IPS-11a (cell line): ENCODE data around the gene ANKRD34A.
A peak's percentile ranks its signal among the peaks of the same experiment; 100 is the strongest.

Experiments used
- H3K4me3 ChIP-seq: one replicate; pipeline ENCODE4 v1.5.1; 2013; ENCODE audit warnings: low read depth, low read length, control low read depth

The ANKRD34A gene

DNA sequence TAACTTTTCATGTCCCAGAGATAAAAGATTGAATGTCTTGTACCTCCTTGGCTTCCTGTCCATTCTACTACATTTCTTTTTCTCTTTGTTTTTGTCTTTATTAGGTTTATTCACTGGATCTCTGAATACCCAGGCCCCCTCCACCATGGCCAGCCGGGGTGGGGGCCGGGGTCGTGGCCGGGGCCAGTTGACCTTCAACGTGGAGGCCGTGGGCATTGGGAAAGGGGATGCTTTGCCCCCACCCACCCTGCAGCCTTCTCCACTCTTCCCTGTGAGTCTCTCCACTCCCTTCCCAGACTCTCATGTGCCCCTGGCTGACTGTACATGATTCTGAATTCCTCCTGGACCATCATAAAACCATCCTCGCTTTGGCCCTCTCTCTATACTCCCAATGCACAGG is 10.3 kb upstream of the ANKRD34A start:
- H3K4me3 ChIP-seq, result no peak overlapping the region

DNA sequence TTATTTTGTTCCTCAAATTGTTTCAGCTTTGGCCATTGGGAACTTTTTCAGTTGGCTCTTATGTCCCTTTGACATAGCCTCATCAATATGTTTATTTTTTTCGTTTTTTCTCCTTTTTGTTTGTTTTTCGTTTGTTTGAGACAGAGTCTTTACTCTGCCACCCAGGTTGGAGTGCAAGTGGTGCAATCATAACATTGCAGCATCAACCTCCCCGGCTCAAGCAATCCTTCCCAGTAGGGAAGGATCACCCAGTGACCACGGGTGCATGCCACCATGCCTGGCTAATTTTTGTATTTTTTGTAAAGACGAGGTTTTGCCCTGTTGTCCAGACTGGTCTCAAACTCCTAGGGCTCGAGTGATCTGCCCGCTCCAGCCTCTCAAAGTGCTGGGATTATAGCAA is 8.2 kb upstream of the ANKRD34A start:
- H3K4me3 ChIP-seq, result no peak overlapping the region

DNA sequence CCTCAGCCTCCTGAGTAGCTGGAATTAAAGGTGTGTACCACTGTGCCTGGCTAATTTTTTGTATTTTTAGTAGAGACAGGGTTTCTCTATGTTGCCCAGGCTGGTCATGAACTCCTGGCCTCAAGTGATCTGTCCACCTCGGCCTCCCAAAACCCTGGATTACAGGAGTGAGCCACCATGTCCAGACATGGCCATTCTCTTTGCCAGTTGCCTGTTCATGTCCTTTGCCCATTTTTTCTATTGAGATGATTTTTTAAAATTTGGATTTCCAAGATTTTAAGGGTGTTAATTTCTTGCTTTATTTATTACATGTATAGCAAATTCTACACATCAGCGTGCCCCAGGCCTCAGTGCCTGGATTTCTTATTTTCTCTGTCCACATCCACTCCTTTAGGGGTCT is 2.9 kb upstream of the ANKRD34A start:
- no peak overlapping the region for H3K4me3 ChIP-seq

DNA sequence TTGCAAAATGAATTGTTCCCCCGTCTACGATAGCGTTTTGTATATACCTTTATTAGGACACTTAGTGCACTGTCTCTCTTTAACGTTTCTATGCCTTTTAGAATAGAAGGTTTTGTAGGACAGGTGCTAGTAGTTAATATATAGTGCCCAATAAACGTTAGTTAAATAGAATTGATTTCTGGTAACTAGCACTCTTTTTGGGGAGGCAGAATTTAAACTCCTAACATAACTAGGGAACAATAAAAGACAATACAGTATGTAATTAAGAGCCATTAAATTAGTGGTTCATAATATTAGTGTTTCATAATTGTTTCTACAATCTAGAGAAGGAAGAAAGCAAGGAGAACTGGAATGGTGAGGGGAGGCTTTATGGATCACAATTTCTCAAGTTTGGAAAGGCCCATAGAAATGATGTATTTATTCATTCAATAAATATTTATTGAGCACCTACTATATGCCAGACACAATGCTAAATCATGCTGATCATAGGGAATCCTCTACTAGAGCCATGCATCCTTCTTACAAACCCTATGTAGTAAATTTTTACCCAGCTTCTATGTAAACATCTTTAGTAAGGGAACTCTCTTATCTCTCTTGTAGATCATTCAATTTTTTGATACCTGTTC is 857 bp upstream of the ANKRD34A start:
- H3K4me3 ChIP-seq, result peak overlapping the region; percentile 44

DNA sequence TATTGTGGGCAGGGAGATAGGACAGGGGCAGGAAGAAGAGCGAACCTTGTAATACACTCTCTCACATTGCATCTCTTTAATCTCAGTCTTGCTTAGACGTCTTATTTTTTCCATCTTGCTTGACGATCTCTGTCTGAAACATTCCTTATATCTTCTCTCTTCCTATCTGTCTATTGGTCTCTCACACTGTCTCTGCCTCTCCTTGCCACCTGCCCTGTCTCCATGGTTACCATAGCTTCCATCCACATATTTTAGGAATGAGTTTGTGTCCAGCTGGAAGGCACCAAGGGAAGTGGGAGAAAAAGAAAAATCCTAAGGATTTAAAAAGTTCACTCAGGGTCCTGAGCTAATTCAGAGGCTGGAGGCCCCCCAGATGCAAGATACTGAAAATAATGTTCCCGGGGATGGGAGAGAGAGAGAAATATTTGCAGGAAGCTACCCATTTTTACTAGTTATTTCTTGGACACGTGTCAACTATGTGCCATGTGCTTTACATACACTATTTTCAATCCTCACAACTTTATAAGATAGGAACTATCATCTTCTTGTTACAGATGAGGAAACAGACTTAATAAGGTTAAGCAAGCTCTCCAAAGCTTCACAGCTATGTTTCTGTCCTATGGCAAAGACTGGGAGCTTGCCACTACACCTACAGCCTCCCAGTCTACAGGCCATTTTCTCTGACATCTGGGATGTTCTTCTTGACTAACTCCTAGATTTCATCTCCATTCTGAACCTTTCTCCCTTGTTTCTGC is 933 bp downstream of the ANKRD34A start:
- H3K4me3 ChIP-seq, result no peak overlapping the region

DNA sequence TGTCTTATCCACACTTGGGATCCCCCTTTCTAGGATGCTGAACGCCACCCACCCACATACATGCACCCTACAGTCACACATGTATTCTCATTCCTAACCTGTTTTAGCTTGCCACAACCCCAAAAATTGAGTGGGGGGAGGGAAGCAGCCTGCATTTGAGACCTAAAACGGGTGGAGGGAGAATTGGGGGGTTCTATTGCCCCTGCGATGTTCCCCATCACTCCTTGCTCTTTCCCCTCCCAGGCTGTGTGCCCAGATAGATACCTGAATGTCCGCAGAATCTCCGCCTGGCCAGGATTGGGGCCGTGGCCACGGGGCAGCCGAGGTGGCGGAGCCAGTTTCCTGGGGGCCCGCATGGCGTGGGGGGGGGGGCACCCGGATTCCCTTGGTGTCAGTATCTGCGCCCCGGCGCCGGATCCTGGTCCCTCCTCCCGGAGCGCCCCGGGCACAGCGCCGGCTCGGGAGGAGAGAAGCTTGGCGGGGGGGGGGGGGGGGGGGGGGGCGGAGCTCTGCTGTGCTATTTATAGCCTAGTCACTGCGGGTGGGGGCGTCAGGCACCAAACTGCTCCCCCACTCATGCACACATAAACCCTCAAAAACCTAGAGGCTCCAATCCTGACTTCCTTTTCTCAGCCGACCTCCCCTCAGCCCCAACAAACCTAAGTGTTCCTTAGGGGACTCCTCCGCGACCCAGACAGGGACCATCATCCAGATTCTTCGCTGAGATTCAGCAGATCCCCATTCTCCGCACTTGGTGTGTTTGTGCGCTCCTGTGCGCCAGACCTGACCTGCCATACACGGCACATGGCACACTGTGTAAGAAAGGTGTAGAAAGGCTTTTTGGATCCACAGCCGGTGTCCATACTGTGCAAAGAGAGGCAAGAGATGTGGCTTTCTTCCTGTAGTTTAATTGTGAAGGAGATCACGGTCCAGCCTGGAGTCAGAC is 1.9 kb downstream of the ANKRD34A start:
- peak overlapping the region; percentile 74 for H3K4me3 ChIP-seq

DNA sequence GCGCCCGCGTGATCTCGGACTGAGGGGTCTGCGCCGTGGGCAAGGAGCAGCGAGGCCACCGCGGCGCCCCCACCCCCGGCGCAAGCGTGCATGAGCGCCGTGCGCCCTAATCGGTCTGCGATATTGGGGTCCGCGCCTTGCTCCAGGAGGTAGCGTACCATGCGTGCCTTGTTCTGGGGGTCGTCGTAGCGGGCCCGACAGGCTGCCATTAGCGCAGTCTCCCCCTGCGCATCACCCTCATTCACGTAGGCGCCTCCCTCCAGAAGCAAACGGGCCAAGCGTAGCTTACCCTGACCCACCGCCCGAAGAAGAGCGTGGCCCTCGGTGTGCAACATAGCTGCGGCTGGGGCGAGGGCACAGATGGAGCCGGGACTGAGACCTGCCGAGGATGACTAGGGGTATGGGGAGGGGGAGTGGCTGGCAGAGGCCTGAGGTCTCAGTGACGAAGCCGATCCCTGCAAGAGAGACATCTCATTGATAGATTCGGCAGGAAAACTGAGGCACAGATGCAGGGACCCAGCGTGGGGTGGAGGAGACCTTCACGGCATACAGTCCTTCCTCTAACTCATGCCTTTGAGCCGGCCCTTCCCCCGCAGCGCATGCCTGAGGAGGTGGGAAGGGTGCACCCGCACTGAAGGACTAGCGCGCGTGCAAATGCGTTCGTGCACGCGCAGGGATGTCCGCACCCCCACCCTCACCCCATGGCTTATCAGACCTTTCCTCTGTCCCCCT is 2.8 kb downstream of the ANKRD34A start:
- H3K4me3 ChIP-seq, result peak overlapping the region; percentile 74

DNA sequence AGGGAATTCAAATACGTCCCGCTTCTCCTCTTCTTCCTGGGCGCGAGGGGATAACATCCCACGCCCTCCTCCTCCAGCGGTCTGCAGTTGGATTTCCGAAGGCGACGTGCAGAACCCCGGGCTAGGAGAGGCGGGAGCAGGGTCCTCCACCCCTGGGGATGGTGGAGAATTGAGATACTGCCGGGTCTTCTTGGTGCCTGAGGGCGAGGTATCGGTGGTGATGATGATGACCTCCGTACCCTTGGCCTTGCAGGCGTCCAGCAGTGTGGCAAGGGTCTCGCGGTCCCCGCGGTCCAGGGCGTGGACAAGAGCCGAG is 3.3 kb downstream of the ANKRD34A start:
- peak overlapping the region; percentile 74 for H3K4me3 ChIP-seq

DNA sequence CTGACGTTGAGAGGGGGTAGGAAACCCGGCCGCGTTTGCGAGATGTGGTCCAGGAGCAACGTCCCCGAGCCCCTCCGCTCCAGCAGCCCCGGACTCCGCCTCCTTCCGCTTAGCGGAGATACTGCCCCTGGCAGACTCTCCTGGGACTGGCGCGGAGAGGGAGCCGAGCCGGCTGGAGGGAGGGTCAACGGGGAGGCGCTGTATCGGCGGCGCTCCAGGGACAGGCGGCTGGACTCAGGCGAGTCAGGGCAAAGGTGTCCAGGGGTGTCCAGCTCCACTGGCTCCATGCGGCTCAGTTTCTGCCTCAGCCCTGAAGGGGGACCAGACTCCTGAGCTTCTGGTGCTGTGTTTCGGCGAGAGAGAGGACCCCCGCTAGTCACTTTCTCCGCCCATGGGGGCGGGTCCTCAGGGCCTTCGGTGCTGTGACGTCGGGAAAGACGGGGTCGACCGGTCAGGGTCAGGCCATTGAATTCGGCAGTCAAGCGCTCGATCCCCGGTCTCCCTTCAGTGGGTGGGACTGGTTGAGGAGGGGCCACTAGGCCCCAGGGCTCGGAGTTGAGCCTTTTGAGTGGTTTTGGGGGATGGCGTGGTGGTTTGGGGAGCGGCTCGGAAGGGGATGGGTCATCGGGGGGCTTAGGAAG is 3.8 kb downstream of the ANKRD34A start:
- peak overlapping the region; percentile 74 for H3K4me3 ChIP-seq

DNA sequence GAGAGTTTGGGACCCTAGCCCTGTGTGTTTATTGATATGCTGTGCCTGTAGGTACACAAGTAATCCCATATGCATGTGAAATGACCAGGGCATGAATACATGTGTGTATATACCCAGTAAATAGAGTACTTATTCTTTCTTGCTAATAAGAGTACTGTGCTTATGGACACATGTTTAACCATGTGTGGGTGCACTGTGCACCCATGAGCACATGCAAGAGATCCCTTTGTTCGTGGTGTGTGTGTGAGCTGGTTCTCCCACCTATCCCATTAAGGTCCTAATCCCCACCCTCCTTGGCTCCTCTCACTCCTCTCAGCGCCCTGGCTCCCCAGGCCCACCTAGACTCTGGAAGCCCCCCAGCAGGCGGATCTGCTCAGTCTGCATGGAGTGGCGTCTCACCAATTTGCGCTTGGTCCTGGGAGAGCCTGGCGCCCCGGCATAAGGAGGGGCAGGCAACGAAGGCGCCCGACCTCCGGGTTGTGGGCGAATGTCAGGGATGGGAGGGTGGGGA is 4.4 kb downstream of the ANKRD34A start:
- peak overlapping the region; percentile 74 for H3K4me3 ChIP-seq

DNA sequence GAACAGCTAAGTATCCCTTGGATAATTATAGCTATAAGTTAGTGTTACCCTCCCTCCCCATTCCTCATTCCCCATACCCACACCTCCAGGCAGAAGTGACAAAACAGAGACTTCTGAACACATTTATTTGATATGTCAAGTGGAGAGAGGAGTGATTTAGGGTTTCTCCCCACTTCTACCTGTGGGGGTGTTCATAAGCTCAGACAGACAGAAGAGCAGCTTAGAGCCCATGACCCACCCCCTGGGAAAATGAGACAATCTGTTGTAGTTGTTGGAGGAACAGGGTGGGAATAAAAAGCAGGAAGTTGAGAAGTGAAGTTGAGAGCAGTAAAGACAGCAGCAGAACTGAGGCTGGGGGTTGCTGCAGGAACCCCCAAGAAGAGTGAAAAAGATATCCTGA is 5.0 kb downstream of the ANKRD34A start:
- H3K4me3 ChIP-seq, result no peak overlapping the region

DNA sequence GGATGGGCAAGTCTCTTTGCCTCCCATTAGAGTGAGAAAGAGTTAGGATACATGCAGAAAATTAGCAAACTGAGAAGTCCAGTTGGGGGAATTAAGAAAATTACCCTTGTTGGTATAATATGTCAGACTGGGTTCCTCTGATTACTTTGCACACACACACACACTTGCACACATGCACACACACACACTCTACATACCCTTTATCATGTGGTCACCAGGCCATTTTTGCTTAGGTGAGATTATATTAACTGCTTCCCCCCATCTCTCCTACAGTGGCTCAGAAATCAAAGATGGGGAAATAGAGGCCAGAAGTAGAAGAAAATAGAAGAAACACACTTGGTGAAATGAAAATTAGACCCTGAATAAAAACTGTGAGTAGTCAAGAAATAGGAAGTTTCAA is 5.6 kb downstream of the ANKRD34A start:
- H3K4me3 ChIP-seq, result no peak overlapping the region

DNA sequence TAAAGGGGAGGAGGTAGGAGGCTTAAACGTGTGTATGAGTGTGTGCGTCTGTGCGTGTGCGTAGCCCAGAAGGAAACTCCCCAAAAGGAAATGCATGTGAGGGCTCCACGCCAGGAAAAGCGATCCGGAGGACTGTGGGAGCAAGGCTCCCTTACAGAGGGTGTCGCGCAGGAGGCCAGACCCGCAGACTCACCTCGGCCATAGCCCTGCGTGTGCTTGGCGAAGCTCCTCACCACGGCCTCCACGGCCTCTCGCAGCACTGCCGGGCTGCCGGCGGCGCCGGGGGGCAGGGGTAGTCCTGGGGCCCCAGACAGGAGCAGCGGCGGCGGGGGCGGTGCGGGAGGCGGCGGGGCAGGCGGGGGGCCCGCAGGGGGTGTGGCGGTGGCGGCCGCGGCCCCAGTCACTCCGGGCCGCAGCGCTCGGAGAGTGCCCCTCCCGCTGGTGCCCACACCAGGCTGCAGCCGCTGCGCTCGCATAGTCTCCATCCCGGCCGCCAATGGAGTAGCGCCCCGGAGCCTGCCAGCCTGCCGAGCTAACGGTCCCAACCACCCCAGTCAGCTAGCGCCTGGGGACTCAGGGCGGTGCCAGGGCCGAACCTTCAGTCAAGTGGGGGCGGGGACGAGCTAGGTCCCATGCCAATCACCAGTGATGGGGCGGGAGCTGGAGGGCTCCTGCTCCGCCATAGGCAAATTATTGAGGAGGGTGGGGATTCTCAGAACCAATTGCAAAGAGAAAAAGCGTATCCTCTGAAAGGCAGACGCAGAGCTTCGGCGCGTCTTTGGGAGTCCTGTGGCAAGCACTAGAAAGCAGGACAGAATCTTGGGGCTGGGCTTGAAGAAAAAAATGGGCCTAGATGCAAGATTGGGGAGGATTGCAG is 6.7 kb downstream of the ANKRD34A start, which contains the start of gene LIX1L:
Gene LIX1L, minus strand, starts transcription at position 575 of the 877 bp plus-strand sequence. Its CDS starts 90 bp downstream, at position 485.
- H3K4me3 ChIP-seq, result peak within 1 kb of the TSS; percentile 72

DNA sequence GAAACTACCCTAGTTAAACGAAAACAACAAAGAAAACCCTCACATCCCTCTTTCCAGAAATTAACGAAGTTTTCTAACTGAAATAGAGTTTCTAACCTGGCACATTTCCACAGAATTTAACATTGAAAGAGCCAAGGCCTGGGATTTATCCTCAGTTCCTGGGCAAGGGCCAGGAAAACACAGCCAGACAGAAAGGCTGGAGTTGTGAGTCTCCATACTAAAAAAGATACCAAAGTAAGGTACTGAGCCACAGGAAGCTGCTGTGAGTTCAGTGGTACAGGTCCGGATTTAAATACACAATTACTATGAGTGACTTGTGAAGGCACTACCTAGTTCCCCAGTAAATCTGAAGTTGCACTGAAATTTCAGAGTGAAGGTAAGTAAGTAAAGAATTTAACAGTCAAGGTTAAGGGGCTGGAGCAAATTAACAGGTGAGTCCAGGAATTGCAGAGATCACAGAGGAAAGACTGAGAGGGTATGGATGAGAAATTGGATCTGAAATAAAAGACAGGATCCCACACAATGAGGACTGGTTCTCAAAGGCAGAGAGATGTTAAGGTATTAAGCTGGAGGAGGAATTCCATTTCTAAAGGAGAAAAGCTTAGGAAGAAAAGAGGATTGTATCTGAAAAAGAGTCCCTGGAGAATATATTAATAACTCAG is 7.5 kb downstream of the ANKRD34A start:
- peak overlapping the region; percentile 72 for H3K4me3 ChIP-seq

DNA sequence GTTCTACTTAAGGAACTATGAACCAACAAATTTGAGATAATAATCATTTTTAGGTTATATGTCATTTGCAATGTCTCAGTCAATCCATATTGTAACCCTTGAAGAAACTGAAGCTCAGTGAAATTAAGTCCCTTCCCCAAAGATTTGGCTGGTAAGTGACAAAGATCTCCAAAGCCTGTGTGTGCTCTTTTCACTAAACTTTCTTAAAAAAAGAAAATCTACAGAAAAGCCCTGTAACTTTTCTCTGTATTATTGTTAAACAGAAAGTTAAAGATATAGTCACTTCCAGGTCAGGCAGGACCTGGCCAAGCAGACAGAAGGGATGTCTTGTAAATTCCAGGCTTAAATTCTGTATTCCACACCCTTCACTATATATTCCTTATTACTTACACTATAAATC is 8.0 kb downstream of the ANKRD34A start:
- H3K4me3 ChIP-seq, result no peak overlapping the region

DNA sequence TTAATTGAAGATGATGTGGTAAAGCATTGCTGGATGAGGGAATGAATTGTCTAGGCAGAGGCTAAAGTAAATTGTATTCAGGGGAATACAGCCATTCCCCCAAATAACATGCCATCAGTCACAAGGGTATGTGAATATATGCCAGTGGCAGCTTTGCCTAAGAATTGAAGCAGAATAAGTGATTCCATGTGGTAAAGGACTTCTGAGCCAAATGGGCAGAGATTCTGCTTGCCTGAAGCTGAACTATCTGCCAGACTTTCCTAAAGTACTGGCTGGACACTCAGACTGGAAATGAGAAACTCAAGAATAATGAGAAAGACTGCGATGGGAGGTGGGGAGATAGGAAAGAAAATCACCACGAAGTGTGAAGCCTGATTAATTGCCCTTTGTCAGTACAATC is 8.9 kb downstream of the ANKRD34A start:
- H3K4me3 ChIP-seq, result no peak overlapping the region

DNA sequence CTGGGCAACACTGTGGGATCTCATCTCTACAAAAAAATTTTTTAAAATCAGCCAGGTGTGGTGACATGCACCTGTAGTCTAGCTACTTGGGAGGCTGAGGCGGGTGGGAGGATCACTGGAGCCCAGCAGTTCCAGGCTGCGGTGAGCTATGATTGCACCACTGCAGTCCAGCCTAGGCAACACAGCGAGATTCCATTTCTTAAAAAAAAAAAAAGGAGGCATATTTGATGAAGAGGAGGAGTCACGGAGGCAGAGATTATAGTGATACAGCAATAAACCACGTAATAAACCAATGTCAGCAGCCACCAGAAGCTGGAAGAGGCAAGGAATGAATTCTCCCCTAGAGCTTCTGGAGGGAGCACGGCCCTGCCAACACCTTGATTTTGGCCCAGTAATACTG is 10.5 kb downstream of the ANKRD34A start:
- no peak overlapping the region for H3K4me3 ChIP-seq

DNA sequence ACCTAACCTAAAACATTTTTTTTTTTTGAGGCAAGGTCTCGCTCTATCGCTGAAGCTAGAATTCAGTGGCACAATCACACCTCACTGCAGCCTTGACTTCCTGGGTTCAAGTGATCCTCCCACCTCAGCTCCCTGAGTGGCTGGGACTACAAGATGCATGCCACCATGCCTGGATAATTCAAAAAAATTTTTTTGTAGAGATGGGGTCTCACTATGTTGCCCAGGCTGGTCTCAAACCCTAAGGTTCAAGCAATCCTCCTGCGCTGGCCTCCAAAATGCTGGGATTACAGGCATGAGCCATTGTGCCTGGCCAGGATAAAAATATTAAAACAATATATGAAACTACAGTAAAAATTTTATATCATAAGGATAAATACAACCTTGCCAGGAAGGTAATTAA is 11.5 kb downstream of the ANKRD34A start:
- H3K4me3 ChIP-seq, result no peak overlapping the region

DNA sequence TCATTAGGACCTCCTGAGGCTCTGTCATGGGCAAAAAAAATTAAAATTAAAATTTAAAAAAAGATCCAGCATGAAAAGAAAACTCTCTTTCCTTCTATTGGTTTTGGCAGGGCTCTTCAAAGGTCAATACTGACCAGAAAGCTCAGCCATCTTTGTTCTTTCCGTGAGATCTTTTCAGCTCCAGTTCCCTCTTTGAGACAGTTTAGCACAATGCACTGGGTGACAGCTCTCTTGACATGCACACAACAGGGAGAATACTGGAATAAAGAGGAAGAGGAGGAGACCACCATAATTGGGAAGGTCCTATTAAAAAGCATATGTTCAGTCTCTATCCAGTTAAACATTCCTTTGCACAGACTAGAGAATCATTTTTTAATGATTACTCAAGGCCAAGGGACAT is 12.8 kb downstream of the ANKRD34A start:
- no peak overlapping the region for H3K4me3 ChIP-seq
